HepG2 (cell line): Measurements from ENCODE around the gene HPDL. TPM values are rescaled to one million over a fixed set of nuclear protein-coding genes. Genes with fewer than 3 reads are reported as not detected.

Experiments used
- CHD4 ChIP-seq: fragments of 200-600 bp; sonication (generic); IDR thresholded peaks from 2 replicates; pipeline ENCODE4 v1.7.0; 2017; ENCODE audit warnings: mild to moderate bottlenecking, low read length, borderline replicate concordance
- DPF2 ChIP-seq: sonication (generic); formaldehyde crosslinking; IDR thresholded peaks from 2 replicates; pipeline ENCODE4 v1.4.0; 2020; ENCODE audit warnings: mild to moderate bottlenecking, low read depth, missing genetic modification reagents, borderline replicate concordance
- FOXC1 ChIP-seq: sonication (generic); formaldehyde crosslinking; IDR thresholded peaks from 2 replicates; pipeline ENCODE4 v1.8.0; 2022; ENCODE audit warnings: mild to moderate bottlenecking, missing genetic modification reagents, borderline replicate concordance
- GPN1 ChIP-seq: sonication (generic); formaldehyde crosslinking; IDR thresholded peaks from 2 replicates; pipeline ENCODE4 v1.5.1; 2020; ENCODE audit warnings: missing genetic modification reagents, borderline replicate concordance
- HMGA1 ChIP-seq: sonication (generic); formaldehyde crosslinking; conservative IDR thresholded peaks from 2 replicates; pipeline ENCODE4 v1.4.0; 2020; ENCODE audit warnings: missing genetic modification reagents
- HNF4G ChIP-seq, 2 experiments: sonication (generic) in 1 of 2; formaldehyde crosslinking in 1 of 2; IDR thresholded peaks; 2 replicates each; pipeline versions ENCODE4 v1.4.0 to v1.6.1; 2011 to 2020; ENCODE audit warnings: borderline replicate concordance in 2 of 2, low read depth in 2 of 2, mild to moderate bottlenecking in 2 of 2, low read length in 1 of 2, missing genetic modification reagents in 1 of 2, moderate library complexity in 1 of 2
- HOXA5 ChIP-seq: sonication (generic); formaldehyde crosslinking; IDR thresholded peaks from 2 replicates; pipeline ENCODE4 v1.4.0; 2020; ENCODE audit warnings: missing genetic modification reagents
- MATR3 ChIP-seq: sonication (generic); formaldehyde crosslinking; IDR thresholded peaks from 2 replicates; pipeline ENCODE4 v1.4.0; 2020; ENCODE audit warnings: missing genetic modification reagents
- NFIC ChIP-seq: IDR thresholded peaks from 2 replicates; pipeline ENCODE4 v1.6.1; 2012; ENCODE audit warnings: mild to moderate bottlenecking, low read length, inconsistent platforms
- RAD51 ChIP-seq: fragments of 450-650 bp; IDR thresholded peaks from 2 replicates; pipeline ENCODE4 v1.6.1; 2016; ENCODE audit warnings: borderline replicate concordance
- SMYD3 ChIP-seq: sonication (generic); formaldehyde crosslinking; IDR thresholded peaks from 2 replicates; pipeline ENCODE4 v1.8.1; 2023; ENCODE audit warnings: mild to moderate bottlenecking, missing genetic modification reagents
- ZNF264 ChIP-seq: sonication (generic); formaldehyde crosslinking; IDR thresholded peaks from 2 replicates; pipeline ENCODE4 v1.4.0; 2020; ENCODE audit warnings: missing genetic modification reagents
- ZNF292 ChIP-seq: sonication (generic); formaldehyde crosslinking; IDR thresholded peaks from 2 replicates; pipeline ENCODE4 v1.8.1; 2022; ENCODE audit warnings: mild to moderate bottlenecking, low read depth, missing genetic modification reagents, borderline replicate concordance
- ZNF30 ChIP-seq: sonication (generic); formaldehyde crosslinking; IDR thresholded peaks from 2 replicates; pipeline ENCODE4 v1.5.0; 2020; ENCODE audit warnings: mild to moderate bottlenecking, missing genetic modification reagents
- ZNF382 ChIP-seq: sonication (generic); formaldehyde crosslinking; IDR thresholded peaks from 2 replicates; pipeline ENCODE4 v1.5.0; 2020; ENCODE audit warnings: missing genetic modification reagents, mild to moderate bottlenecking, borderline replicate concordance
- ZNF468 ChIP-seq: sonication (generic); formaldehyde crosslinking; IDR thresholded peaks from 2 replicates; pipeline ENCODE4 v1.8.0; 2022; ENCODE audit warnings: mild to moderate bottlenecking, moderate library complexity, missing genetic modification reagents
- ZNF816 ChIP-seq: sonication (generic); formaldehyde crosslinking; IDR thresholded peaks from 2 replicates; pipeline ENCODE4 v1.8.0; 2022; ENCODE audit warnings: missing genetic modification reagents, mild to moderate bottlenecking, borderline replicate concordance
- polyA plus RNA-seq, 8 experiments: library from polyadenylated mRNA; depleted of rRNA in 3 of 8; stranded (reverse) in 7 of 8; unstranded in 1 of 8; fragments of >200 nt; fragmentation: Illumina TruSeq in 4 of 8; extraction: Trizol in 4 of 8; gene quantifications; 2 replicates each; pipeline versions ENCODE4 v1.2.1 to v1.2.3, GENCODE V29; 2011 to 2016; ENCODE audit warnings: low read depth in 4 of 8, missing spikeins in 1 of 8, mixed read lengths in 1 of 8; ENCODE audit not compliant: insufficient read depth in 1 of 8
- total RNA-seq, 5 experiments: library from RNA; depleted of rRNA; stranded (reverse); fragments of >200 nt; fragmentation: Illumina TruSeq; extraction: Trizol; gene quantifications; 2 replicates each; pipeline ENCODE4 v1.2.3, GENCODE V29; 2016; ENCODE audit warnings: low read depth in 1 of 5
- TF ChIP-seq, protein P1 (sequence below): sonication (generic); formaldehyde crosslinking; IDR thresholded peaks from 2 replicates; pipeline ENCODE4 v1.4.0; 2020; ENCODE audit warnings: missing genetic modification reagents, borderline replicate concordance
- TF ChIP-seq, protein P2 (sequence below): IDR thresholded peaks from 2 replicates; pipeline ENCODE4 v1.4.0; 2020; ENCODE audit warnings: mild to moderate bottlenecking, missing genetic modification reagents
- TF ChIP-seq, protein P3 (sequence below): sonication (generic); formaldehyde crosslinking; IDR thresholded peaks from 2 replicates; pipeline ENCODE4 v1.4.0; 2020; ENCODE audit warnings: missing genetic modification reagents, borderline replicate concordance
- TF ChIP-seq, protein P4 (sequence below): sonication (generic); formaldehyde crosslinking; IDR thresholded peaks from 2 replicates; pipeline ENCODE4 v1.4.0; 2020; ENCODE audit warnings: mild to moderate bottlenecking, missing genetic modification reagents

HPDL gene
- total and polyA plus RNA-seq, 2 of the 13 experiments (the other 11 are each of a cell fraction or from before 2014, with no cell fraction given) = not detected

DNA sequence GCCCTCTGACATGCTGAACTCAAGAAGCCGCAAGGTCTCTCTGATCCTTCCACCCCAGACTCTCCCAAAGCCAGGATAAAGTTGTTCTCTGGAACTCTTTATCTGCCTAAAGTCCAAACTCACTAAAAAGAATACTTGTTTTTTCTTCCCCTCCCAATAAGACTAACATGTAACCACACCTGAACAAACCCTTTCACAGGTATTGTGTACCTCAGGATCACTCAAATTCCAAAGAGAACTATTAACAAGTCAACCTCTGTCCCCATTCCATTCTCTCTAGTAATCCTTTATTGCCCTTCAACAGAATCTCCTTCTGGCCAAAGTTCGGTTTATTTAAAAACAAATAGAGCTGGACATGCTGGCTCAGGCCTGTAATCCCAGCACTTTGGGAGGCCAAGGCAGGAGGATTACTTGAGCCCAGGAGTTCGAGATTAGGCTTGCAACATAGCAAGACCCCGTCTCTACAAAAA lies 9.2 kb downstream of the HPDL start (continued):
- TF ChIP-seq, protein P1, sequence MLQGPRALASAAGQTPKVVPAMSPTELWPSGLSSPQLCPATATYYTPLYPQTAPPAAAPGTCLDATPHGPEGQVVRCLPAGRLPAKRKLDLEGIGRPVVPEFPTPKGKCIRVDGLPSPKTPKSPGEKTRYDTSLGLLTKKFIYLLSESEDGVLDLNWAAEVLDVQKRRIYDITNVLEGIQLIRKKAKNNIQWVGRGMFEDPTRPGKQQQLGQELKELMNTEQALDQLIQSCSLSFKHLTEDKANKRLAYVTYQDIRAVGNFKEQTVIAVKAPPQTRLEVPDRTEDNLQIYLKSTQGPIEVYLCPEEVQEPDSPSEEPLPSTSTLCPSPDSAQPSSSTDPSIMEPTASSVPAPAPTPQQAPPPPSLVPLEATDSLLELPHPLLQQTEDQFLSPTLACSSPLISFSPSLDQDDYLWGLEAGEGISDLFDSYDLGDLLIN (CRISPR knock-in tag) = no peak
- TF ChIP-seq FOXC1 (CRISPR knock-in tag) (no peak), CHD4 (peak; percentile 43; the same call in 1 of the 2 replicates), ZNF382 (CRISPR knock-in tag) (no peak), DPF2 (CRISPR knock-in tag) (peak; percentile 69), RAD51 (no peak), HMGA1 (CRISPR knock-in tag) (no peak), SMYD3 (CRISPR knock-in tag) (no peak), ZNF468 (CRISPR knock-in tag) (no peak), ZNF264 (0 out of 2 replicates have a peak, but pooled peaks have one; percentile 55), HNF4G (IDR thresholded peaks at IDR 0.05; ENCODE audit: borderline replicate concordance, low read depth, low read length) (peak; percentile 72), HNF4G (CRISPR knock-in tag; IDR thresholded peaks at IDR 0.05; ENCODE audit: borderline replicate concordance, low read depth) (peak; percentile 52; the same call in 1 of the 2 replicates), ZNF30 (CRISPR knock-in tag) (no peak), NFIC (peak; percentile 83), MATR3 (CRISPR knock-in tag) (no peak), ZNF292 (CRISPR knock-in tag) (no peak), HOXA5 (CRISPR knock-in tag) (no peak), ZNF816 (no peak), GPN1 (CRISPR knock-in tag) (no peak)
- TF ChIP-seq, protein P2, sequence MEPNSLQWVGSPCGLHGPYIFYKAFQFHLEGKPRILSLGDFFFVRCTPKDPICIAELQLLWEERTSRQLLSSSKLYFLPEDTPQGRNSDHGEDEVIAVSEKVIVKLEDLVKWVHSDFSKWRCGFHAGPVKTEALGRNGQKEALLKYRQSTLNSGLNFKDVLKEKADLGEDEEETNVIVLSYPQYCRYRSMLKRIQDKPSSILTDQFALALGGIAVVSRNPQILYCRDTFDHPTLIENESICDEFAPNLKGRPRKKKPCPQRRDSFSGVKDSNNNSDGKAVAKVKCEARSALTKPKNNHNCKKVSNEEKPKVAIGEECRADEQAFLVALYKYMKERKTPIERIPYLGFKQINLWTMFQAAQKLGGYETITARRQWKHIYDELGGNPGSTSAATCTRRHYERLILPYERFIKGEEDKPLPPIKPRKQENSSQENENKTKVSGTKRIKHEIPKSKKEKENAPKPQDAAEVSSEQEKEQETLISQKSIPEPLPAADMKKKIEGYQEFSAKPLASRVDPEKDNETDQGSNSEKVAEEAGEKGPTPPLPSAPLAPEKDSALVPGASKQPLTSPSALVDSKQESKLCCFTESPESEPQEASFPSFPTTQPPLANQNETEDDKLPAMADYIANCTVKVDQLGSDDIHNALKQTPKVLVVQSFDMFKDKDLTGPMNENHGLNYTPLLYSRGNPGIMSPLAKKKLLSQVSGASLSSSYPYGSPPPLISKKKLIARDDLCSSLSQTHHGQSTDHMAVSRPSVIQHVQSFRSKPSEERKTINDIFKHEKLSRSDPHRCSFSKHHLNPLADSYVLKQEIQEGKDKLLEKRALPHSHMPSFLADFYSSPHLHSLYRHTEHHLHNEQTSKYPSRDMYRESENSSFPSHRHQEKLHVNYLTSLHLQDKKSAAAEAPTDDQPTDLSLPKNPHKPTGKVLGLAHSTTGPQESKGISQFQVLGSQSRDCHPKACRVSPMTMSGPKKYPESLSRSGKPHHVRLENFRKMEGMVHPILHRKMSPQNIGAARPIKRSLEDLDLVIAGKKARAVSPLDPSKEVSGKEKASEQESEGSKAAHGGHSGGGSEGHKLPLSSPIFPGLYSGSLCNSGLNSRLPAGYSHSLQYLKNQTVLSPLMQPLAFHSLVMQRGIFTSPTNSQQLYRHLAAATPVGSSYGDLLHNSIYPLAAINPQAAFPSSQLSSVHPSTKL (CRISPR knock-in tag) = peak; percentile 75; the same call in 1 of the 2 replicates
- TF ChIP-seq, protein P3, sequence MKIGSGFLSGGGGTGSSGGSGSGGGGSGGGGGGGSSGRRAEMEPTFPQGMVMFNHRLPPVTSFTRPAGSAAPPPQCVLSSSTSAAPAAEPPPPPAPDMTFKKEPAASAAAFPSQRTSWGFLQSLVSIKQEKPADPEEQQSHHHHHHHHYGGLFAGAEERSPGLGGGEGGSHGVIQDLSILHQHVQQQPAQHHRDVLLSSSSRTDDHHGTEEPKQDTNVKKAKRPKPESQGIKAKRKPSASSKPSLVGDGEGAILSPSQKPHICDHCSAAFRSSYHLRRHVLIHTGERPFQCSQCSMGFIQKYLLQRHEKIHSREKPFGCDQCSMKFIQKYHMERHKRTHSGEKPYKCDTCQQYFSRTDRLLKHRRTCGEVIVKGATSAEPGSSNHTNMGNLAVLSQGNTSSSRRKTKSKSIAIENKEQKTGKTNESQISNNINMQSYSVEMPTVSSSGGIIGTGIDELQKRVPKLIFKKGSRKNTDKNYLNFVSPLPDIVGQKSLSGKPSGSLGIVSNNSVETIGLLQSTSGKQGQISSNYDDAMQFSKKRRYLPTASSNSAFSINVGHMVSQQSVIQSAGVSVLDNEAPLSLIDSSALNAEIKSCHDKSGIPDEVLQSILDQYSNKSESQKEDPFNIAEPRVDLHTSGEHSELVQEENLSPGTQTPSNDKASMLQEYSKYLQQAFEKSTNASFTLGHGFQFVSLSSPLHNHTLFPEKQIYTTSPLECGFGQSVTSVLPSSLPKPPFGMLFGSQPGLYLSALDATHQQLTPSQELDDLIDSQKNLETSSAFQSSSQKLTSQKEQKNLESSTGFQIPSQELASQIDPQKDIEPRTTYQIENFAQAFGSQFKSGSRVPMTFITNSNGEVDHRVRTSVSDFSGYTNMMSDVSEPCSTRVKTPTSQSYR (CRISPR knock-in tag) = no peak
- TF ChIP-seq, protein P4, sequence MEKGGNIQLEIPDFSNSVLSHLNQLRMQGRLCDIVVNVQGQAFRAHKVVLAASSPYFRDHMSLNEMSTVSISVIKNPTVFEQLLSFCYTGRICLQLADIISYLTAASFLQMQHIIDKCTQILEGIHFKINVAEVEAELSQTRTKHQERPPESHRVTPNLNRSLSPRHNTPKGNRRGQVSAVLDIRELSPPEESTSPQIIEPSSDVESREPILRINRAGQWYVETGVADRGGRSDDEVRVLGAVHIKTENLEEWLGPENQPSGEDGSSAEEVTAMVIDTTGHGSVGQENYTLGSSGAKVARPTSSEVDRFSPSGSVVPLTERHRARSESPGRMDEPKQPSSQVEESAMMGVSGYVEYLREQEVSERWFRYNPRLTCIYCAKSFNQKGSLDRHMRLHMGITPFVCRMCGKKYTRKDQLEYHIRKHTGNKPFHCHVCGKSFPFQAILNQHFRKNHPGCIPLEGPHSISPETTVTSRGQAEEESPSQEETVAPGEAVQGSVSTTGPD = no peak
